ENCODE measurements around the gene NEO1.

Gene NEO1

GRCh38 chr15:73352082-73352481 lies 299.8 kb downstream of the NEO1 start:
- TF ChIP-seq REST (IDR thresholded peaks at IDR 0.05; ENCODE audit: insufficient replicate concordance, low read depth) (no peak), SPI1 (IDR thresholded peaks at IDR 0.05; ENCODE audit: borderline replicate concordance, low read depth) (no peak), POLR2AphosphoS5 (IDR thresholded peaks at IDR 0.05; ENCODE audit: low read depth) (no peak), CTCF (IDR thresholded peaks at IDR 0.05; ENCODE audit: insufficient read depth, low read length) (no peak), GABPA (IDR thresholded peaks at IDR 0.05; ENCODE audit: low read depth) (no peak)
- no peak overlapping the region for H3K4me3 ChIP-seq (replicated peaks; ENCODE audit: insufficient read depth, low read length)
- no peak for DNase-seq (ENCODE audit: low read depth in 1 of 2, low spot score in 1 of 2)
- no peaks in the 10 kb centered on the region for H3K27me3 ChIP-seq (ENCODE audit: insufficient read depth, poor library complexity, severe bottlenecking)
- H3K27ac ChIP-seq (replicated peaks) = no peak overlapping the region

GRCh38 chr15:73353734-73354133 lies 301.5 kb downstream of the NEO1 start:
- TF ChIP-seq SPI1 (IDR thresholded peaks at IDR 0.05; ENCODE audit: borderline replicate concordance, low read depth) = no peak
- TF ChIP-seq GABPA (IDR thresholded peaks at IDR 0.05; ENCODE audit: low read depth) = no peak
- no peak for TF ChIP-seq POLR2AphosphoS5 (IDR thresholded peaks at IDR 0.05; ENCODE audit: low read depth)
- no peak for TF ChIP-seq CTCF (IDR thresholded peaks at IDR 0.05; ENCODE audit: insufficient read depth, low read length)
- no peak for TF ChIP-seq REST (IDR thresholded peaks at IDR 0.05; ENCODE audit: insufficient replicate concordance, low read depth)
- Histone ChIP-seq H3K27ac (replicated peaks) (no peak overlapping the region), H3K4me3 (replicated peaks; ENCODE audit: insufficient read depth, low read length) (no peak overlapping the region), H3K27me3 (ENCODE audit: insufficient read depth, poor library complexity, severe bottlenecking) (peaks cover 2% of the 10 kb centered on the region)
- DNase-seq (ENCODE audit: low read depth in 1 of 2, low spot score in 1 of 2) = no peak

- Histone ChIP-seq H3K27me3 (ENCODE audit: insufficient read depth, poor library complexity, severe bottlenecking) (peaks cover 2% of the 10 kb centered on the region), H3K27ac (replicated peaks) (no peak overlapping the region), H3K4me3 (replicated peaks; ENCODE audit: insufficient read depth, low read length) (no peak overlapping the region)
- TF ChIP-seq SPI1 (IDR thresholded peaks at IDR 0.05; ENCODE audit: borderline replicate concordance, low read depth) (no peak), GABPA (IDR thresholded peaks at IDR 0.05; ENCODE audit: low read depth) (no peak), POLR2AphosphoS5 (IDR thresholded peaks at IDR 0.05; ENCODE audit: low read depth) (no peak), REST (IDR thresholded peaks at IDR 0.05; ENCODE audit: insufficient replicate concordance, low read depth) (no peak), CTCF (IDR thresholded peaks at IDR 0.05; ENCODE audit: insufficient read depth, low read length) (no peak)
- DNase-seq (ENCODE audit: low read depth in 1 of 2, low spot score in 1 of 2) = no peak
These were observed 302.0 kb downstream of the NEO1 start for GRCh38 chr15:73354241-73354640.
